Body of pancreas (tissue), 4 donors: Measurements from ENCODE around the gene HEMGN. TPM values are rescaled to one million over a fixed set of nuclear protein-coding genes. Genes with fewer than 3 reads are reported as not detected.

Experiments
- ATAC-seq: fragments of 150-250 bp; one replicate; pipeline ENCODE4 v1.9.1; 2016
- DNase-seq, 4 donors: peaks; one replicate each; pipeline ENCODE4 v3.0.0-alpha.2; 2019
- H3K27ac ChIP-seq, 4 donors: fragments of 200-600 bp; sonication (generic); 1 replicate in 3 of 4; 2 replicates in 1 of 4; pipeline versions ENCODE4 v1.5.1 to v1.6.1; 2016 to 2019; ENCODE audit warnings: mild to moderate bottlenecking in 1 of 4, mixed read lengths in 1 of 4, moderate library complexity in 1 of 4
- H3K27me3 ChIP-seq, 2 donors: fragments of 200-600 bp; sonication (generic); one replicate each; pipeline ENCODE4 v1.6.0; 2016; ENCODE audit warnings: mild to moderate bottlenecking in 1 of 2
- H3K36me3 ChIP-seq, 2 donors: fragments of 200-600 bp; sonication (generic); replicated peaks in 1 of 2; 2 replicates each; pipeline ENCODE4 v1.5.1; 2016; ENCODE audit warnings: low read depth in 2 of 2; ENCODE audit not compliant: insufficient read depth in 1 of 2
- H3K4me1 ChIP-seq: fragments of 200-600 bp; sonication (generic); one replicate; pipeline ENCODE4 v1.6.0; 2016
- H3K4me3 ChIP-seq, 2 donors: fragments of 200-600 bp; sonication (generic); 1 replicate in 1 of 2; 2 replicates in 1 of 2; pipeline ENCODE4 v1.5.1; 2016 to 2019
- H3K9me3 ChIP-seq, 3 donors: fragments of 200-600 bp; sonication (generic); 1 replicate in 2 of 3; 2 replicates in 1 of 3; pipeline ENCODE4 v1.5.1; 2016
- POLR2A ChIP-seq, 3 donors: fragments of 450-650 bp; IDR thresholded peaks; one replicate each; pipeline ENCODE4 v1.6.1; 2016; ENCODE audit warnings: antibody characterized with exemption in 3 of 3, mild to moderate bottlenecking in 2 of 3
- WGBS, 2 donors: methylation state at CpG; one replicate each; pipeline ENCODE4 v1.1.5; 2017; 5-methylcytosine and 5-hydroxymethylcytosine counted together
- intact Hi-C: fragments of 100-400 bp; cut with DNase I; formaldehyde crosslinking; loops from one replicate; pipeline ENCODE4 v1.15.1; 2023
- total RNA-seq, 2 donors: library from RNA; depleted of rRNA; stranded (reverse); fragments of >200 nt; gene quantifications; one replicate each; pipeline ENCODE4 v1.1.0, GENCODE V29; 2016
- TF ChIP-seq, protein P1 (sequence below), 7 experiments: fragments of 450-650 bp in 4 of 7; fragments of 200-600 bp in 3 of 7; sonication (generic) in 3 of 7; IDR thresholded peaks; one replicate each; pipeline ENCODE4 v1.5.1; 2016 to 2019; ENCODE audit warnings: antibody characterized with exemption in 7 of 7

The HEMGN gene
- total RNA-seq, 2 donors from 2014 or later: not detected

- H3K4me3 ChIP-seq: peak within 1 kb of the TSS; percentile 12 to 32
- DNase-seq (peak; percentile 98 to 99 (median 99)), ATAC-seq (peak; percentile 96)
- H3K27ac ChIP-seq: peak within 1 kb of the TSS; percentile 98 to 99 (median 99)
- H3K36me3 ChIP-seq: no peaks in the 10 kb centered on the region
- intact Hi-C loops: loop anchor here (10.0 kb wide), 1 partner anchor 343 kb away; no protein-coding TSS in a partner anchor
- H3K27me3 ChIP-seq: peaks cover 0 to 4% of the 10 kb centered on the region in 2 donors
- TF ChIP-seq, protein P1, sequence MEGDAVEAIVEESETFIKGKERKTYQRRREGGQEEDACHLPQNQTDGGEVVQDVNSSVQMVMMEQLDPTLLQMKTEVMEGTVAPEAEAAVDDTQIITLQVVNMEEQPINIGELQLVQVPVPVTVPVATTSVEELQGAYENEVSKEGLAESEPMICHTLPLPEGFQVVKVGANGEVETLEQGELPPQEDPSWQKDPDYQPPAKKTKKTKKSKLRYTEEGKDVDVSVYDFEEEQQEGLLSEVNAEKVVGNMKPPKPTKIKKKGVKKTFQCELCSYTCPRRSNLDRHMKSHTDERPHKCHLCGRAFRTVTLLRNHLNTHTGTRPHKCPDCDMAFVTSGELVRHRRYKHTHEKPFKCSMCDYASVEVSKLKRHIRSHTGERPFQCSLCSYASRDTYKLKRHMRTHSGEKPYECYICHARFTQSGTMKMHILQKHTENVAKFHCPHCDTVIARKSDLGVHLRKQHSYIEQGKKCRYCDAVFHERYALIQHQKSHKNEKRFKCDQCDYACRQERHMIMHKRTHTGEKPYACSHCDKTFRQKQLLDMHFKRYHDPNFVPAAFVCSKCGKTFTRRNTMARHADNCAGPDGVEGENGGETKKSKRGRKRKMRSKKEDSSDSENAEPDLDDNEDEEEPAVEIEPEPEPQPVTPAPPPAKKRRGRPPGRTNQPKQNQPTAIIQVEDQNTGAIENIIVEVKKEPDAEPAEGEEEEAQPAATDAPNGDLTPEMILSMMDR (IDR thresholded peaks at IDR 0.05): peak; percentile 17 to 78 (median 66)
- peak; percentile 81 to 97 (median 97) for TF ChIP-seq POLR2A (IDR thresholded peaks at IDR 0.05)
- WGBS, 2 donors: 0 to 1% methylated on average over 23 to 54 of the region's 54 CpGs
- peaks cover 34% of the 10 kb centered on the region for H3K4me1 ChIP-seq
- no peaks in the 10 kb centered on the region for H3K9me3 ChIP-seq
These were observed 15.8 kb downstream of the HEMGN start, which contains the start of gene TRMO for GRCh38 chr9:97921959-97922724. Gene TRMO (minus strand): TSS chr9:97922500. CDS start chr9:97922493, 7 bp downstream.

- ATAC-seq: no peak
- intact Hi-C loops: no loop called here
- Histone ChIP-seq H3K4me1 (peaks cover 33% of the 10 kb centered on the region), H3K27ac (no peak overlapping the region), H3K9me3 (no peaks in the 10 kb centered on the region), H3K4me3 (no peak overlapping the region), H3K36me3 (no peaks in the 10 kb centered on the region), H3K27me3 (no peaks in the 10 kb centered on the region)
- TF ChIP-seq, protein P1 (IDR thresholded peaks at IDR 0.05): no peak
- no peak for TF ChIP-seq POLR2A (IDR thresholded peaks at IDR 0.05)
- DNase-seq: no peak
These were observed 18.7 kb downstream of the HEMGN start for GRCh38 chr9:97919217-97919813.

DNA sequence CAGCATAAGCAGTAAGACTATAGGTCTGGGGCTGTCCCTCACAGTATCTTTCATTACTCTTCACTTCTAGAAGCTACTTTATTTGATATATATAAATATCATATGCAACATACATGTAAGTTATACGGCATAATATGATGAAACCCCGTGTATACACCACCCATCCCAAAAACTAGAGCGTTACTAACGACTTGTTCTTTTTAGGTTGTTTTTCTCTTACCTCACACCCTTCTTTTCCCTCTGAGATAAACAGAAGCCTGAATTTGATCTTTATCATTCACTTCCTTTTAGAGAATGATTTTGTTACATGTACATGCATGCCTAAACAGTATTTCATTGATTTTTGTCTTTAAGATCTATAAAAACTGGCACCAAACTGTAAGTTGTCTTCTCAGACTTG lies 19.4 kb downstream of the HEMGN start:
- TF ChIP-seq POLR2A (IDR thresholded peaks at IDR 0.05): no peak
- TF ChIP-seq, protein P1 (IDR thresholded peaks at IDR 0.05): no peak
- 82 to 85% methylated on average over 4 of the region's 4 CpGs for WGBS, 2 donors
- Histone ChIP-seq H3K36me3 (no peaks in the 10 kb centered on the region), H3K4me3 (no peak overlapping the region), H3K27ac (no peak overlapping the region), H3K9me3 (no peaks in the 10 kb centered on the region), H3K4me1 (peaks cover 29% of the 10 kb centered on the region), H3K27me3 (no peaks in the 10 kb centered on the region)
- ATAC-seq (no peak), DNase-seq (no peak)
- intact Hi-C loops: no loop called here

- Histone ChIP-seq H3K27me3 (no peaks in the 10 kb centered on the region), H3K9me3 (no peaks in the 10 kb centered on the region), H3K4me3 (no peak overlapping the region), H3K4me1 (peaks cover 8% of the 10 kb centered on the region), H3K27ac (no peak overlapping the region), H3K36me3 (peaks cover 0 to 19% of the 10 kb centered on the region in 2 donors)
- TF ChIP-seq POLR2A (IDR thresholded peaks at IDR 0.05): no peak
- TF ChIP-seq, protein P1 (IDR thresholded peaks at IDR 0.05): no peak
- WGBS, 2 donors: 63 to 79% methylated on average over 1 of the region's 1 CpG
- intact Hi-C loops: no loop called here
- DNase-seq (no peak), ATAC-seq (no peak)
These were observed 26.0 kb downstream of the HEMGN start for GRCh38 chr9:97911970-97912369.
